ENCODE results near the gene ZNF354C. TPM values are rescaled to one million over a fixed set of nuclear protein-coding genes. Genes with fewer than 3 reads are reported as not detected.
A peak's percentile ranks its signal among the peaks of the same experiment; 100 is the strongest.

ZNF354C gene
- total and polyA plus RNA-seq, 2 of the 8 experiments (the other 6 are each of a cell fraction or from before 2014, with no cell fraction given) = 0.85 to 2.3 TPM

- H3K79me1 ChIP-seq (ENCODE audit: low read depth, low read length) = no peaks in the 10 kb centered on the region
- DNase-seq (ENCODE audit: low read depth in 1 of 2, low spot score in 2 of 2) (no peak), FAIRE-seq (no peak)
- H3K9me3 ChIP-seq (ENCODE audit: insufficient read depth in 2 of 2, low read depth in 1 of 2, low read length in 1 of 2) = peaks cover 75 to 83% of the 10 kb centered on the region in 2 experiments
- H2BK15ac ChIP-seq (ENCODE audit: low read length) = no peak overlapping the region
- H3K23me2 ChIP-seq (ENCODE audit: low read depth, low read length) = no peaks in the 10 kb centered on the region
- H3K27ac ChIP-seq (ENCODE audit: low read depth, low read length) = no peak overlapping the region
- H4K91ac ChIP-seq (replicated peaks; ENCODE audit: insufficient read length, low read length) = no peak overlapping the region
- H3K18ac ChIP-seq (ENCODE audit: extremely low read depth, low read length) = no peak overlapping the region
- H2AFZ ChIP-seq (ENCODE audit: low read length) = no peak overlapping the region
- peaks cover 0 to 33% (median 10%) of the 10 kb centered on the region in 4 experiments; a peak in 4 of 8 replicates for H3K36me3 ChIP-seq (ENCODE audit: control insufficient read depth in 2 of 4, insufficient read depth in 4 of 4, low read length in 3 of 4)
- H3K56ac ChIP-seq (replicated peaks; ENCODE audit: insufficient read length, low read depth, low read length) = no peak overlapping the region
- H3K79me2 ChIP-seq (ENCODE audit: control insufficient read depth in 1 of 2, insufficient read depth in 2 of 2, low read length in 2 of 2) = no peaks in the 10 kb centered on the region
- no peak overlapping the region for H3K4ac ChIP-seq (replicated peaks; ENCODE audit: insufficient read length, low read depth, low read length)
- no peak overlapping the region for H3K14ac ChIP-seq (ENCODE audit: insufficient read length)
- H2AK5ac ChIP-seq (ENCODE audit: low read depth, low read length) = no peak overlapping the region
- TF ChIP-seq ZNF274 (IDR thresholded peaks at IDR 0.05; ENCODE audit: borderline replicate concordance, extremely low read depth, low read length) (peak; percentile 95), KDM5A (IDR thresholded peaks at IDR 0.05; ENCODE audit: low read length) (no peak)
- no peak overlapping the region for H3K23ac ChIP-seq (ENCODE audit: insufficient read length)
- WGBS, 2 experiments (ENCODE audit: extremely low coverage in 1 of 2, insufficient coverage in 1 of 2, insufficient read length in 1 of 2, insufficient replicate concordance in 2 of 2, low coverage in 1 of 2, low lambda C conversion rate in 2 of 2, missing lambda C conversion rate in 1 of 2) = 88% methylated on average over 11 of the region's 11 CpGs; no CpG with 5 or more reads in 1 of the 2 experiments
- H4K20me1 ChIP-seq (replicated peaks in 1 of 2; ENCODE audit: control insufficient read depth in 1 of 2, insufficient read depth in 2 of 2, low read length in 2 of 2) = no peaks in the 10 kb centered on the region
- H3K4me2 ChIP-seq (ENCODE audit: insufficient read depth in 1 of 2, low read depth in 2 of 2, low read length in 2 of 2) = no peak overlapping the region
- no peak overlapping the region for H4K5ac ChIP-seq (ENCODE audit: insufficient read length, low read depth, low read length)
- no peak overlapping the region for H2BK5ac ChIP-seq (ENCODE audit: low read depth, low read length)
- CTCF ChIA-PET (ENCODE audit: partially characterized antibody) = no interaction called here
- no peak overlapping the region for H3K4me3 ChIP-seq (ENCODE audit: extremely low read depth in 1 of 4, insufficient read depth in 2 of 4, low read depth in 3 of 4, low read length in 4 of 4)
- no peak overlapping the region for H4K8ac ChIP-seq (ENCODE audit: extremely low read depth, insufficient read depth, low read length)
- no peak overlapping the region for H2BK12ac ChIP-seq (ENCODE audit: low read depth, low read length)
- no peak overlapping the region for H2BK20ac ChIP-seq (ENCODE audit: low read length)
- no peaks in the 10 kb centered on the region for H3K27me3 ChIP-seq (replicated peaks in 1 of 4; ENCODE audit: control insufficient read depth in 3 of 4, extremely low read depth in 1 of 4, insufficient read depth in 3 of 4, low read length in 3 of 4)
- POLR2A ChIA-PET (ENCODE audit: partially characterized antibody) = interaction anchor here (0.8 kb wide), 1 partner anchor 17 kb away, joined by 3 read pairs; no protein-coding TSS in a partner anchor
- no peak overlapping the region for H2BK120ac ChIP-seq (replicated peaks; ENCODE audit: low read depth, low read length)
- no peaks in the 10 kb centered on the region for H3K4me1 ChIP-seq (replicated peaks in 1 of 4; ENCODE audit: control insufficient read depth in 3 of 4, insufficient read depth in 4 of 4, low read length in 3 of 4)
- no peak overlapping the region for H3K9ac ChIP-seq (replicated peaks in 1 of 4; ENCODE audit: extremely low read depth in 1 of 4, low read depth in 3 of 4, low read length in 3 of 4)
These were observed 19.2 kb downstream of the ZNF354C start for GRCh38 chr5:179079165-179079987.
